ENCODE results near the gene COL10A1.
"Not testable (repeated sequence)": the region's sequence is repeated elsewhere in the genome, so short reads cannot be mapped to it uniquely, and the experiment has no call there.

Gene COL10A1

GRCh38 chr6:116120430-116120829 is 5.5 kb downstream of the COL10A1 start:
- DNase-seq (no peak), ATAC-seq (no peak)

- no peak for DNase-seq
- ATAC-seq, result peak; percentile 68
These were observed 7.3 kb downstream of the COL10A1 start for GRCh38 chr6:116118608-116119007.

- DNase-seq (no peak), ATAC-seq (no peak)
These were observed 10.2 kb downstream of the COL10A1 start for GRCh38 chr6:116115781-116116180.

GRCh38 chr6:116113386-116113785 is 12.5 kb downstream of the COL10A1 start:
- DNase-seq, result no peak
- no peak for ATAC-seq

- peak; percentile 68 for ATAC-seq
- DNase-seq, result peak; percentile 42
These were observed 14.1 kb downstream of the COL10A1 start for GRCh38 chr6:116111552-116112528.

GRCh38 chr6:116108836-116109235 is 17.1 kb downstream of the COL10A1 start:
- no peak for DNase-seq
- ATAC-seq, result no peak

GRCh38 chr6:116106146-116106545 is 19.8 kb downstream of the COL10A1 start:
- DNase-seq, result no peak
- no peak for ATAC-seq

GRCh38 chr6:116105247-116105646 is 20.7 kb downstream of the COL10A1 start:
- no peak for DNase-seq
- no peak for ATAC-seq

- DNase-seq, result no peak
- ATAC-seq, result no peak
These were observed 21.3 kb downstream of the COL10A1 start for GRCh38 chr6:116104636-116105035.

GRCh38 chr6:116102873-116103272 is 23.1 kb downstream of the COL10A1 start:
- ATAC-seq (no peak), DNase-seq (no peak)

GRCh38 chr6:116101790-116102189 is 24.1 kb downstream of the COL10A1 start:
- DNase-seq (no peak), ATAC-seq (no peak)

GRCh38 chr6:116101302-116101718 is 24.6 kb downstream of the COL10A1 start:
- ATAC-seq (no peak), DNase-seq (no peak)

- ATAC-seq, result peak; percentile 96
- DNase-seq, result peak; percentile 89
These were observed 25.3 kb downstream of the COL10A1 start, which contains the start of gene NT5DC1 for GRCh38 chr6:116100419-116101301. TSS of gene NT5DC1 (plus strand) at chr6:116100853. CDS start at chr6:116100931, 78 bp downstream.

GRCh38 chr6:116099036-116099435 is 26.9 kb downstream of the COL10A1 start:
- DNase-seq, result no peak
- no peak for ATAC-seq

GRCh38 chr6:116096979-116097816 is 28.7 kb downstream of the COL10A1 start:
- DNase-seq (no peak), ATAC-seq (no peak)

GRCh38 chr6:116096048-116096759 is 29.7 kb downstream of the COL10A1 start:
- ATAC-seq, DNase-seq: not testable (repeated sequence)

- ATAC-seq (no peak), DNase-seq (no peak)
These were observed 31.9 kb downstream of the COL10A1 start for GRCh38 chr6:116094041-116094440.

- ATAC-seq (peak; percentile 28), DNase-seq (no peak)
These were observed 35.7 kb downstream of the COL10A1 start for GRCh38 chr6:116090251-116090650.

GRCh38 chr6:116088946-116089345 is 37.0 kb downstream of the COL10A1 start:
- ATAC-seq (no peak), DNase-seq (no peak)

- no peak for DNase-seq
These were observed 38.4 kb downstream of the COL10A1 start for GRCh38 chr6:116087437-116088027.

GRCh38 chr6:116084284-116084683 is 41.6 kb downstream of the COL10A1 start:
- ATAC-seq (no peak), DNase-seq (no peak)

More at GRCh38 chr6:116087437-116088027, 38.4 kb downstream of the COL10A1 start:
- ATAC-seq, result peak; percentile 52

All from stimulated activated naive CD8-positive, alpha-beta T cell treated with anti-CD3 and anti-CD28 coated beads, Interleukin-15, Interleukin-2, amounts not matched to agents 100 U/mL and 50 U/mL, for 24 hours (primary cell).